ENCODE measurements around the gene SREBF1.

DNA sequence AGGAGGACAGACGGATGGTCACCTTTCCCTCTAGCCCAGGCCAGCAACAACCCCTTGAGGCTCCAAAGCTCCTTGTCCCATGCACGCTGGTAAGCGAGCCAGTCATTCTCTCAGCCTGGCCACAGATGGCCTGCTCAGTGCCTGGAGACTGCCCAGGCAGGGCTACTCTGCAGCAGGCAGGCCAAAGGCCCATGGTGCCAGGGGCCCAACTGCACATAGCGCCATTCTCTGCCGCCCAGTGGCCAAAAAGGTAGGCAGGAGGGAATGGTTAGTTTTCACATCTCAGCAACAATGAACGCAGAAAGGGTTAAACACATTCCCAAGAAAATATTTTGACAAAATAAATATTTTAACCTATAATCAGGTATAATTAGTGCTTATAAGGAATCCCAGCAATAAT is 7.7 kb upstream of the SREBF1 start:
- TF ChIP-seq SP1 (IDR thresholded peaks at IDR 0.05), result no peak
- TF ChIP-seq CTBP1 (IDR thresholded peaks at IDR 0.05; ENCODE audit: borderline replicate concordance), result no peak
- TF ChIP-seq ZNF384 (IDR thresholded peaks at IDR 0.05), result no peak
- TF ChIP-seq BHLHE40 (IDR thresholded peaks at IDR 0.05; ENCODE audit: borderline replicate concordance), result no peak
- TF ChIP-seq SUZ12 (IDR thresholded peaks at IDR 0.05), result no peak
